Measurements from ENCODE around the gene PGR. TPM values are rescaled to one million over a fixed set of nuclear protein-coding genes. Genes with fewer than 3 reads are reported as not detected.

PGR gene
- total and polyA plus RNA-seq, 2 experiments from 2014 or later, result not detected

- Histone ChIP-seq H3K9ac (no peak overlapping the region), H3K4me3 (no peak overlapping the region), H3K27ac (no peak overlapping the region), H3F3A (ENCODE audit: insufficient read depth) (no peaks in the 10 kb centered on the region), H3K9me3 (ENCODE audit: low read depth) (no peaks in the 10 kb centered on the region), H3K4me1 (ENCODE audit: insufficient read depth) (no peaks in the 10 kb centered on the region), H3K36me3 (ENCODE audit: low read depth) (no peaks in the 10 kb centered on the region), H3K4me2 (ENCODE audit: unreplicated experiment) (no peak overlapping the region), H3K9me2 (ENCODE audit: insufficient read depth) (no peaks in the 10 kb centered on the region), H2AFZ (no peak overlapping the region), H3K79me2 (ENCODE audit: insufficient read depth) (no peaks in the 10 kb centered on the region), H3K27me3 (replicated peaks; ENCODE audit: insufficient read depth) (no peaks in the 10 kb centered on the region), H4K20me1 (ENCODE audit: insufficient read depth) (no peaks in the 10 kb centered on the region)
- TF ChIP-seq EZH2phosphoT487 (IDR thresholded peaks at IDR 0.05; ENCODE audit: insufficient read depth, low read depth), result no peak
- no peak for DNase-seq
- 84 to 85% methylated on average over 3 of the region's 3 CpGs for WGBS, 2 experiments (ENCODE audit: low coverage in 1 of 2, low lambda C conversion rate in 2 of 2, missing lambda C conversion rate in 2 of 2)
- in situ Hi-C loops (cut with MboI), result no loop called here
Observed at GRCh38 chr11:100984668-100985067, 144.9 kb downstream of the PGR start.

- H3K79me2 ChIP-seq (ENCODE audit: insufficient read depth), result no peaks in the 10 kb centered on the region
- H2AFZ ChIP-seq, result no peak overlapping the region
- 90 to 94% methylated on average over 1 of the region's 1 CpG for WGBS, 2 experiments (ENCODE audit: low coverage in 1 of 2, low lambda C conversion rate in 2 of 2, missing lambda C conversion rate in 2 of 2)
- H3K4me1 ChIP-seq (ENCODE audit: insufficient read depth), result no peaks in the 10 kb centered on the region
- H3K9me2 ChIP-seq (ENCODE audit: insufficient read depth), result no peaks in the 10 kb centered on the region
- H3K9ac ChIP-seq, result no peak overlapping the region
- no peak overlapping the region for H3K4me2 ChIP-seq (ENCODE audit: unreplicated experiment)
- no peak for TF ChIP-seq EZH2 (IDR thresholded peaks at IDR 0.05; ENCODE audit: insufficient read depth, poor library complexity, severe bottlenecking)
- no peak for TF ChIP-seq EZH2phosphoT487 (IDR thresholded peaks at IDR 0.05; ENCODE audit: insufficient read depth, low read depth)
- no peaks in the 10 kb centered on the region for H3K36me3 ChIP-seq (ENCODE audit: low read depth)
- H3K4me3 ChIP-seq, result no peak overlapping the region
- H3K27ac ChIP-seq, result no peak overlapping the region
- H3K9me3 ChIP-seq (ENCODE audit: low read depth), result no peaks in the 10 kb centered on the region
- in situ Hi-C loops (cut with MboI), result no loop called here
- H4K20me1 ChIP-seq (ENCODE audit: insufficient read depth), result no peaks in the 10 kb centered on the region
- no peaks in the 10 kb centered on the region for H3F3A ChIP-seq (ENCODE audit: insufficient read depth)
- H3K27me3 ChIP-seq (replicated peaks; ENCODE audit: insufficient read depth), result no peaks in the 10 kb centered on the region
- DNase-seq, result no peak
Observed at GRCh38 chr11:100981196-100981824, 148.3 kb downstream of the PGR start.

DNA sequence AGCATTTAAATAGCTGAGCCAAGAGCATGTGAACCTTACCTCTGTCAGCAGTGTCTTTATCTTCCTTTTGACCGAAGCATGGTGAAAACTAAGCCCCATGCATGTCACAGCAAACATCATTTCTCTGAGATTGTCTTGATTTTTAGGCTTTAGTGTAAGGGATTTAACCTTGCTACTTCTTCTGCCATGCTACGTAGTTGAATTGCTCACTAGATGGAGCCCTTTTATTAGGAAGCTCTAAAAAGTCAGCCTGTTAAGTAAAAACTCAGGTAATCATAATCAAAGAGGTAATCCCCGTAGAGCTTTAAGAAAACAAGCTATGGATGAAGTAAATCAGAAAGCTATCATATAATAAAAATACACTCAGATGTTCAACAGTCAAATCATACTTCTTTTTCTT, 149.5 kb downstream of the PGR start:
- Histone ChIP-seq H3K27ac (no peak overlapping the region), H3K9me3 (ENCODE audit: low read depth) (no peaks in the 10 kb centered on the region), H3K4me1 (ENCODE audit: insufficient read depth) (no peaks in the 10 kb centered on the region), H3K79me2 (ENCODE audit: insufficient read depth) (no peaks in the 10 kb centered on the region), H2AFZ (no peak overlapping the region), H3K27me3 (replicated peaks; ENCODE audit: insufficient read depth) (no peaks in the 10 kb centered on the region), H3K36me3 (ENCODE audit: low read depth) (no peaks in the 10 kb centered on the region), H3K4me2 (ENCODE audit: unreplicated experiment) (no peak overlapping the region), H3K9me2 (ENCODE audit: insufficient read depth) (no peaks in the 10 kb centered on the region), H3F3A (ENCODE audit: insufficient read depth) (no peaks in the 10 kb centered on the region), H4K20me1 (ENCODE audit: insufficient read depth) (no peaks in the 10 kb centered on the region), H3K9ac (no peak overlapping the region), H3K4me3 (no peak overlapping the region)
- TF ChIP-seq EZH2phosphoT487 (IDR thresholded peaks at IDR 0.05; ENCODE audit: insufficient read depth, low read depth) (no peak), EZH2 (IDR thresholded peaks at IDR 0.05; ENCODE audit: insufficient read depth, poor library complexity, severe bottlenecking) (no peak)
- peak; percentile 12 for DNase-seq
- WGBS, 2 experiments (ENCODE audit: low coverage in 1 of 2, low lambda C conversion rate in 2 of 2, missing lambda C conversion rate in 2 of 2), result 81% methylated on average over 3 of the region's 3 CpGs
- in situ Hi-C loops (cut with MboI), result no loop called here
